HCT116 (cell line): ENCODE data around the gene RAB26. TPM values are rescaled to one million over a fixed set of nuclear protein-coding genes. Genes with fewer than 3 reads are reported as not detected.

Experiments
- ATAC-seq: fragments of 200-7000 bp; cut with Tn5 transposase; 2 replicates; pipeline ENCODE4 v1.9.1; 2020; ENCODE audit warnings: mild to moderate bottlenecking, moderate library complexity
- BruUV-seq: library from RNA; stranded (reverse); fragments of 400-500 nt; replicated peaks from 2 replicates; lab custom pipeline; 2021; lab: Mats Ljungman, UMichigan
- CTCF ChIA-PET: fragments of 300-600 bp; sonication (Branson Sonifier 250); formaldehyde crosslinking; loops from one replicate; lab custom pipeline; 2021; ENCODE audit warnings: antibody characterized with exemption; lab: Charles Lee
- POLR2A ChIA-PET: fragments of 300-600, 350-600 bp; sonication (Branson Sonifier 250); formaldehyde crosslinking; loops from one replicate; lab custom pipeline; 2021; ENCODE audit warnings: antibody characterized with exemption; lab: Charles Lee
- RAD21 ChIA-PET, 2 experiments: fragments of 300-600 bp; sonication (Branson Sonifier 250); formaldehyde crosslinking; loops; one replicate each; lab custom pipeline; 2023; ENCODE audit warnings: low total read pairs in 2 of 2; ENCODE audit not compliant: uncharacterized antibody in 2 of 2, unreplicated experiment in 2 of 2, low non-redundant PET in 1 of 2; lab: Charles Lee
- DNase-seq: peaks from one replicate; pipeline ENCODE4 v3.0.0-alpha.2; 2010; ENCODE audit warnings: low read depth, low spot score
- H2AFZ ChIP-seq: fragments of 200-600 bp; shearing (Covaris generic), sonication (generic); 2 replicates; pipeline ENCODE4 v1.6.1; 2017; ENCODE audit warnings: low read depth, mixed run types, mixed read lengths, antibody characterized with exemption, low read length; ENCODE audit not compliant: poor library complexity, severe bottlenecking
- H3K27ac ChIP-seq: 2 replicates; pipeline ENCODE4 v1.5.1; 2012; ENCODE audit warnings: low read depth, low read length
- H3K27me3 ChIP-seq: fragments of 200-600 bp; sonication (generic); 2 replicates; pipeline ENCODE4 v1.6.1; 2016; ENCODE audit warnings: mixed run types, low read length, mixed read lengths; ENCODE audit not compliant: insufficient read depth
- H3K36me3 ChIP-seq, 2 experiments: fragments of 200-500 bp in 1 of 2; fragments of 200-600 bp in 1 of 2; sonication (Bioruptor generic) in 1 of 2; sonication (generic) in 1 of 2; 2 replicates each; pipeline versions ENCODE4 v1.5.1 to v1.6.1; 2014 to 2016; ENCODE audit warnings: low read length in 2 of 2, inconsistent platforms in 1 of 2, mixed read lengths in 1 of 2, mixed run types in 1 of 2; ENCODE audit not compliant: insufficient read depth in 2 of 2, control insufficient read depth in 1 of 2
- H3K4me1 ChIP-seq, 2 experiments: fragments of 200-600 bp in 1 of 2; sonication (generic) in 1 of 2; 2 replicates each; pipeline versions ENCODE4 v1.5.1 to v1.6.1; 2012 to 2017; ENCODE audit warnings: low read length in 2 of 2, inconsistent platforms in 1 of 2, mild to moderate bottlenecking in 1 of 2, mixed read lengths in 1 of 2, mixed run types in 1 of 2, moderate library complexity in 1 of 2; ENCODE audit not compliant: insufficient read depth in 2 of 2, control insufficient read depth in 1 of 2
- H3K4me2 ChIP-seq: fragments of 200-600 bp; sonication (generic); 2 replicates; pipeline ENCODE4 v1.6.1; 2017; ENCODE audit warnings: mixed run types, low read length, mixed read lengths
- H3K4me3 ChIP-seq, 2 experiments: fragments of 200-600 bp in 1 of 2; sonication (generic) in 1 of 2; replicated peaks in 1 of 2; 2 replicates each; pipeline ENCODE4 v1.5.1; 2011 to 2016; ENCODE audit warnings: low read length in 2 of 2, control low read depth in 1 of 2, low read depth in 1 of 2, mild to moderate bottlenecking in 1 of 2, mixed read lengths in 1 of 2, mixed run types in 1 of 2
- H3K79me2 ChIP-seq: fragments of 200-600 bp; sonication (generic); 2 replicates; pipeline ENCODE4 v1.6.1; 2017; ENCODE audit warnings: mild to moderate bottlenecking, mixed run types, low read length, moderate library complexity, mixed read lengths; ENCODE audit not compliant: insufficient read depth
- H3K9ac ChIP-seq: fragments of 200-600 bp; sonication (generic); 2 replicates; pipeline ENCODE4 v1.6.1; 2016; ENCODE audit warnings: low read length, mixed read lengths
- H3K9me2 ChIP-seq: fragments of 200-600 bp; sonication (generic), shearing (Covaris generic); 2 replicates; pipeline ENCODE4 v1.6.1; 2017; ENCODE audit warnings: mixed run types, mild to moderate bottlenecking, moderate library complexity; ENCODE audit not compliant: insufficient read depth
- H3K9me3 ChIP-seq, 2 experiments: fragments of 200-500 bp in 1 of 2; fragments of 200-600 bp in 1 of 2; sonication (Bioruptor generic) in 1 of 2; sonication (generic) in 1 of 2; 2 replicates each; pipeline ENCODE4 v1.6.1; 2014 to 2017; ENCODE audit warnings: low read length in 2 of 2, mixed read lengths in 2 of 2, inconsistent platforms in 1 of 2, low read depth in 1 of 2, mild to moderate bottlenecking in 1 of 2, mixed run types in 1 of 2, moderate library complexity in 1 of 2; ENCODE audit not compliant: control insufficient read depth in 1 of 2, insufficient read depth in 1 of 2
- H4K20me1 ChIP-seq: fragments of 200-600 bp; sonication (generic), shearing (Covaris generic); 2 replicates; pipeline ENCODE4 v1.6.1; 2017; ENCODE audit warnings: mixed run types, mild to moderate bottlenecking, moderate library complexity; ENCODE audit not compliant: insufficient read depth
- CBX3 ChIP-seq: IDR thresholded peaks from 2 replicates; pipeline ENCODE4 v1.6.1; 2012; ENCODE audit warnings: low read depth
- CEBPB ChIP-seq: IDR thresholded peaks from 2 replicates; pipeline ENCODE4 v1.6.1; 2012; ENCODE audit warnings: low read depth
- EGR1 ChIP-seq: IDR thresholded peaks from 2 replicates; pipeline ENCODE4 v1.6.1; 2012; ENCODE audit warnings: low read depth
- EZH2 ChIP-seq: fragments of 200-600 bp; sonication (generic); IDR thresholded peaks from 2 replicates; pipeline ENCODE4 v1.6.1; 2017; ENCODE audit warnings: antibody characterized with exemption, mixed run types
- EZH2phosphoT487 ChIP-seq: fragments of 200-600 bp; IDR thresholded peaks from 2 replicates; pipeline ENCODE4 v1.6.1; 2018; ENCODE audit warnings: antibody characterized with exemption, borderline replicate concordance
- FOSL1 ChIP-seq: IDR thresholded peaks from 2 replicates; pipeline ENCODE4 v1.6.1; 2012; ENCODE audit warnings: low read depth
- JUND ChIP-seq: IDR thresholded peaks from 2 replicates; pipeline ENCODE4 v1.6.1; 2012
- POLR2AphosphoS5 ChIP-seq: IDR thresholded peaks from 2 replicates; pipeline ENCODE4 v1.6.1; 2011; ENCODE audit warnings: mild to moderate bottlenecking, low read depth, low read length, moderate library complexity
- RAD21 ChIP-seq: IDR thresholded peaks from 2 replicates; pipeline ENCODE4 v1.6.1; 2012; ENCODE audit warnings: low read depth, mild to moderate bottlenecking
- SP1 ChIP-seq: IDR thresholded peaks from 2 replicates; pipeline ENCODE4 v1.6.1; 2012; ENCODE audit warnings: low read depth
- SRF ChIP-seq: IDR thresholded peaks from 2 replicates; pipeline ENCODE4 v1.6.1; 2012; ENCODE audit warnings: low read depth
- TCF7L2 ChIP-seq: IDR thresholded peaks from 2 replicates; pipeline ENCODE4 v1.7.0; 2011; ENCODE audit warnings: borderline replicate concordance, inconsistent platforms; ENCODE audit not compliant: insufficient read depth, insufficient read length; ENCODE audit errors: extremely low read depth
- YY1 ChIP-seq: IDR thresholded peaks from 2 replicates; pipeline ENCODE4 v1.6.1; 2011; ENCODE audit warnings: low read length, low read depth, moderate library complexity, mild to moderate bottlenecking; ENCODE audit not compliant: insufficient replicate concordance; ENCODE audit errors: extremely low read depth
- intact Hi-C: fragments of 100-400 bp; cut with micrococcal nuclease; formaldehyde crosslinking; loops from 2 replicates; pipeline ENCODE4 v1.10.0; 2022
- total RNA-seq: library from RNA; stranded (reverse); gene quantifications from one replicate; pipeline ENCODE4 v1.2.1, GENCODE V29; 2021; ENCODE audit not compliant: unreplicated experiment
- TF ChIP-seq, protein P1 (sequence below): IDR thresholded peaks from 2 replicates; pipeline ENCODE4 v1.6.1; 2012
- TF ChIP-seq, protein P2 (sequence below), 3 experiments: fragments of 200-600 bp in 1 of 3; sonication (generic) in 1 of 3; IDR thresholded peaks in 2 of 3; conservative IDR thresholded peaks in 1 of 3; 2 replicates each; pipeline ENCODE4 v1.5.1; 2012 to 2017; ENCODE audit warnings: low read depth in 2 of 3, low read length in 2 of 3, antibody characterized with exemption in 1 of 3, borderline replicate concordance in 1 of 3, control low read depth in 1 of 3, mild to moderate bottlenecking in 1 of 3, mixed read lengths in 1 of 3, mixed run types in 1 of 3, moderate library complexity in 1 of 3; ENCODE audit not compliant: insufficient read depth in 1 of 3
- TF ChIP-seq, protein P3 (sequence below): IDR thresholded peaks from 2 replicates; pipeline ENCODE4 v1.6.1; 2011; ENCODE audit warnings: mild to moderate bottlenecking, low read length, moderate library complexity; ENCODE audit not compliant: insufficient replicate concordance; ENCODE audit errors: extremely low read depth
- TF ChIP-seq, protein P4 (sequence below): IDR thresholded peaks from 2 replicates; pipeline ENCODE4 v1.6.1; 2012

Gene RAB26
- total RNA-seq, 1 experiment from 2014 or later: 44.9 TPM

DNA sequence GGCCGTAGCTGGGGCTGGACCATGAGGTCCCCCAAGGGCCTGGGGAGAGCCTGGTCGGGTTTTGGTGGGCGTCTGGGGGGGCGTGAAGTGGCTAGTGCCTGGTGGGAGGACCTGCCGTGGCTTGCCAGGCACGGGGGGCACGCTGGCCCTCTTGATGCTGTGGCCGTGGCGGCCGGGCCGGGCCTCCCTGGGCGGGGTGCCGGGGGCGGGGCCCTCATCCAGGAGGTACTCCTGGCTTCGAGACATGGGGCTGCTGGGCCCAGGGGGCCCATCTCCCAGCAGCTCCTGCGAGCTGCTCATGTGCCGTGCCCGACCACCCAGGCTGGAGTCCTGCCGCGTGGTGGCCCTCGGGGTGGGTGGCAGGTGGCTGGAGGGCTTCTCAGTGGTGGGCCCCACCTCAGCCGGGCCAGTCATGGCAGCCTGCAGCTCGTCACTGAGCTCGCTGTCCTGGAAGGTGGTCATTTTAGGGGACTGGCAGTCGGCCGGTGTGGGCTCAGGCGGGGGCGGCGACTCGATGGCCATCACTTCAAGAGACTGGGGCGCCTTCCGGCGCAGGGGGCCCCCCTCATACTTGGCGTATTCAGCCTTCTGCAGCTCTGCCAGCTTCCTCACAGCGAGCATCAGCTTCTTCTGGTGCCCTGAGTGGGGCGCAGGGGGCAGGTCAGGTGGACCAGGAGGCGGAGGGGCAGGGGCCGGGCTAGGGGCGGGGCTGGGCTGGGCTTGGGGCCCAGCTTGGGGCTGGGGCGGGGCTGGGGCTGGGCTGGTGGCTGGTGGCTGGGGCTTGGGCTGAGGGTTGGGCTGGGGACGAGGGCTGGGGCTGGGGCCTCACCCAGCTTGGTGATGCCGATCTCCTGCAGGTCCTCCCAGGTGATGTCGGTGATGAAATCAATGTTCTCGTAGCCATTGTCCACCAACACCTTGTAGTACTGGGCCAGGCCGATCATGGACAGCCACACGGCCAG is 32.8 kb downstream of the RAB26 start:
- H3K4me1 ChIP-seq: peaks cover 0 to 5% of the 10 kb centered on the region in 2 experiments; a peak in 1 of 4 replicates
- ATAC-seq: no peak
- intact Hi-C loops: no loop called here
- no peaks in the 10 kb centered on the region for H3K79me2 ChIP-seq
- H3K9me3 ChIP-seq: no peaks in the 10 kb centered on the region
- H2AFZ ChIP-seq: no peak overlapping the region
- DNase-seq: no peak
- no peak overlapping the region for H3K27ac ChIP-seq
- no peaks in the 10 kb centered on the region for H3K9me2 ChIP-seq
- H3K27me3 ChIP-seq: no peaks in the 10 kb centered on the region
- BruUV-seq: no TSS peak
- ChIA-PET RAD21 (no interaction called here), CTCF (no interaction called here), POLR2A (interaction anchor here (1.3 kb wide), 1 partner anchor 34 kb away, joined by 4 read pairs; the partner anchor contains the start of gene PGP)
- H3K4me3 ChIP-seq: no peak overlapping the region
- no peak overlapping the region for H3K9ac ChIP-seq
- TF ChIP-seq, protein P1, sequence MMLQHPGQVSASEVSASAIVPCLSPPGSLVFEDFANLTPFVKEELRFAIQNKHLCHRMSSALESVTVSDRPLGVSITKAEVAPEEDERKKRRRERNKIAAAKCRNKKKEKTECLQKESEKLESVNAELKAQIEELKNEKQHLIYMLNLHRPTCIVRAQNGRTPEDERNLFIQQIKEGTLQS: no peak
- TF ChIP-seq, protein P2, sequence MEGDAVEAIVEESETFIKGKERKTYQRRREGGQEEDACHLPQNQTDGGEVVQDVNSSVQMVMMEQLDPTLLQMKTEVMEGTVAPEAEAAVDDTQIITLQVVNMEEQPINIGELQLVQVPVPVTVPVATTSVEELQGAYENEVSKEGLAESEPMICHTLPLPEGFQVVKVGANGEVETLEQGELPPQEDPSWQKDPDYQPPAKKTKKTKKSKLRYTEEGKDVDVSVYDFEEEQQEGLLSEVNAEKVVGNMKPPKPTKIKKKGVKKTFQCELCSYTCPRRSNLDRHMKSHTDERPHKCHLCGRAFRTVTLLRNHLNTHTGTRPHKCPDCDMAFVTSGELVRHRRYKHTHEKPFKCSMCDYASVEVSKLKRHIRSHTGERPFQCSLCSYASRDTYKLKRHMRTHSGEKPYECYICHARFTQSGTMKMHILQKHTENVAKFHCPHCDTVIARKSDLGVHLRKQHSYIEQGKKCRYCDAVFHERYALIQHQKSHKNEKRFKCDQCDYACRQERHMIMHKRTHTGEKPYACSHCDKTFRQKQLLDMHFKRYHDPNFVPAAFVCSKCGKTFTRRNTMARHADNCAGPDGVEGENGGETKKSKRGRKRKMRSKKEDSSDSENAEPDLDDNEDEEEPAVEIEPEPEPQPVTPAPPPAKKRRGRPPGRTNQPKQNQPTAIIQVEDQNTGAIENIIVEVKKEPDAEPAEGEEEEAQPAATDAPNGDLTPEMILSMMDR (IDR thresholded peaks at IDR 0.05 in 2 of 3, conservative IDR thresholded peaks at IDR 0.05 in 1 of 3; ENCODE audit: borderline replicate concordance in 1 of 3, insufficient read depth in 1 of 3, low read depth in 2 of 3, low read length in 2 of 3): no peak
- no peak for TF ChIP-seq RAD21
- no peak for TF ChIP-seq CBX3
- no peak for TF ChIP-seq SP1
- no peak for TF ChIP-seq YY1
- TF ChIP-seq, protein P3, sequence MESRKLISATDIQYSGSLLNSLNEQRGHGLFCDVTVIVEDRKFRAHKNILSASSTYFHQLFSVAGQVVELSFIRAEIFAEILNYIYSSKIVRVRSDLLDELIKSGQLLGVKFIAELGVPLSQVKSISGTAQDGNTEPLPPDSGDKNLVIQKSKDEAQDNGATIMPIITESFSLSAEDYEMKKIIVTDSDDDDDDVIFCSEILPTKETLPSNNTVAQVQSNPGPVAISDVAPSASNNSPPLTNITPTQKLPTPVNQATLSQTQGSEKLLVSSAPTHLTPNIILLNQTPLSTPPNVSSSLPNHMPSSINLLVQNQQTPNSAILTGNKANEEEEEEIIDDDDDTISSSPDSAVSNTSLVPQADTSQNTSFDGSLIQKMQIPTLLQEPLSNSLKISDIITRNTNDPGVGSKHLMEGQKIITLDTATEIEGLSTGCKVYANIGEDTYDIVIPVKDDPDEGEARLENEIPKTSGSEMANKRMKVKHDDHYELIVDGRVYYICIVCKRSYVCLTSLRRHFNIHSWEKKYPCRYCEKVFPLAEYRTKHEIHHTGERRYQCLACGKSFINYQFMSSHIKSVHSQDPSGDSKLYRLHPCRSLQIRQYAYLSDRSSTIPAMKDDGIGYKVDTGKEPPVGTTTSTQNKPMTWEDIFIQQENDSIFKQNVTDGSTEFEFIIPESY: no peak
- no peak for TF ChIP-seq POLR2AphosphoS5
- no peak for TF ChIP-seq EZH2
- TF ChIP-seq JUND: no peak
- TF ChIP-seq, protein P4, sequence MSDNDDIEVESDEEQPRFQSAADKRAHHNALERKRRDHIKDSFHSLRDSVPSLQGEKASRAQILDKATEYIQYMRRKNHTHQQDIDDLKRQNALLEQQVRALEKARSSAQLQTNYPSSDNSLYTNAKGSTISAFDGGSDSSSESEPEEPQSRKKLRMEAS: no peak
- no peak for TF ChIP-seq CEBPB
- no peak for TF ChIP-seq TCF7L2
- no peak for TF ChIP-seq SRF
- TF ChIP-seq FOSL1: no peak
- TF ChIP-seq EGR1: no peak
- TF ChIP-seq EZH2phosphoT487: no peak
- no peak overlapping the region for H3K4me2 ChIP-seq
- no peaks in the 10 kb centered on the region; a peak in 2 of 4 replicates for H3K36me3 ChIP-seq
- H4K20me1 ChIP-seq: no peaks in the 10 kb centered on the region
